Prostate gland (tissue), 2 donors: Measurements from ENCODE around the gene RRM1. TPM values are rescaled to one million over a fixed set of nuclear protein-coding genes. Genes with fewer than 3 reads are reported as not detected.

ENCODE experiments used
- DNase-seq: peaks from one replicate; pipeline ENCODE4 v3.0.0-alpha.2; 2019; ENCODE audit warnings: low spot score
- H3K27ac ChIP-seq, 2 donors: fragments of 200-600 bp; sonication (generic); 2 replicates each; pipeline ENCODE4 v1.5.1; 2017 to 2019
- H3K27me3 ChIP-seq: fragments of 200-600 bp; sonication (generic); replicated peaks from 2 replicates; pipeline ENCODE4 v1.5.1; 2019; ENCODE audit not compliant: insufficient read depth
- H3K36me3 ChIP-seq, 2 donors: fragments of 200-600 bp; sonication (generic); 1 replicate in 1 of 2; 2 replicates in 1 of 2; pipeline versions ENCODE4 v1.5.1 to v1.8.1; 2017 to 2019
- H3K4me1 ChIP-seq: fragments of 200-600 bp; sonication (generic); replicated peaks from 2 replicates; pipeline ENCODE4 v1.5.1; 2019
- H3K4me3 ChIP-seq, 2 donors: fragments of 200-600 bp; sonication (generic); 2 replicates each; pipeline ENCODE4 v1.5.1; 2017 to 2019
- H3K9me3 ChIP-seq: fragments of 200-600 bp; sonication (generic); 2 replicates; pipeline ENCODE4 v1.5.1; 2017
- POLR2A ChIP-seq: fragments of 450-650 bp; IDR thresholded peaks from one replicate; pipeline ENCODE4 v1.6.1; 2016; ENCODE audit warnings: antibody characterized with exemption, mild to moderate bottlenecking
- POLR2AphosphoS5 ChIP-seq: sonication (generic); formaldehyde crosslinking; IDR thresholded peaks from one replicate; pipeline ENCODE4 v1.6.1; 2017; ENCODE audit warnings: antibody characterized with exemption
- WGBS: methylation state at CpG from one replicate; pipeline ENCODE4 v1.1.5; 2018; 5-methylcytosine and 5-hydroxymethylcytosine counted together
- intact Hi-C: fragments of 100-400 bp; cut with DNase I; formaldehyde crosslinking; loops from one replicate; pipeline ENCODE4 v1.14.2; 2022
- total RNA-seq, 2 donors: library from RNA; depleted of rRNA; stranded (reverse); fragments of >200 nt; gene quantifications; one replicate each; pipeline ENCODE4 v1.1.0, GENCODE V29; 2016
- TF ChIP-seq, protein P1 (sequence below), 4 experiments: fragments of 200-600 bp in 2 of 4; fragments of 450-650 bp in 2 of 4; sonication (generic) in 2 of 4; IDR thresholded peaks; 1 replicate in 3 of 4; 2 replicates in 1 of 4; pipeline ENCODE4 v1.5.1; 2016 to 2019; ENCODE audit warnings: antibody characterized with exemption in 4 of 4, mild to moderate bottlenecking in 2 of 4, moderate library complexity in 2 of 4

RRM1 gene
- total RNA-seq, 2 donors from 2014 or later: 32.6 to 61.8 TPM

DNA sequence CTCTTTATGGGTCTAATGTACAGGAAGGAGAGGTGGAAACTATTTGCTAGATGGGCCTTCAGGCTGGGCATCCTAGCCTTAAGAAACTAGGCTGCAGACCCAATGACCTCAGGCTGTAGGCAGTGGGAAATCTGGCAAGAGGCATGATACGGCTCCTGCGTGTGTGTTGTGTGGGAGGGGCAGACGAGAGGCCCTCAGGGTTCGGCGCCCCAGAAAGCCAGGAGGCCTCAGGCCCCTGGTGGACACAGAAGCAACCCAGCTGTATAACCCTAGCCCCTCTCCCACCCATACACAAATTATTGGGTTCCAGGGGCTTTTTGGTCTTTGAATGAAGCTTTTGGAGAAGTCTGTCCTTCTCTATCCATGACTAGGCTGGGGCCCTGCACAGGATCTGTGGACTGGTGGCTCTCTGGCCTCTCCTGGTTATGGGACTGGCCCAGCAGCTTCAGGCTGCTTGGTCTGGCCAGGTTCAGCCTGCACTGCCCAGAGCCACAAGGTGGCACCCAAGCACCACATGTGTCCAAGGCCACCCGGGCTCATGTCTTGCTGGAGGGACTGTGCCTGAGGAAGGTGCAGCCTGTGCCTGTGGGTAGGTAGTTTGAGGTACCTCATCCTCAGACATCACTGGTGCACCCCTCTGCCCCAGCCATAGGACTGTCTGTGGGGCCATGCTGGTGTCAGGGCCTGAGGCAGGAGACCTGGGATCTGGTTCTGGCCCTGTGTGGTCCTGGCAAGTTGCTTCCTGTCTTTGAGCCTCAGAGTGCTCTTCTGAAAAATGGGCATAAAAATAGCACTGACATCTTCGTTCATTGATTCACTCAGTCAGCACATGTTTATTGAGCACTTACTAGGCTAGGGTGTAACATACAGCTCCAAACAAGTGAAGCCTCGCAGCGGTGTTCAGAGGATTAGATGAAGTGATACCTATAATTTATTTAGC lies 87.5 kb downstream of the RRM1 start:
- no peaks in the 10 kb centered on the region for H3K9me3 ChIP-seq
- no peaks in the 10 kb centered on the region for H3K36me3 ChIP-seq
- peak; percentile 60 for DNase-seq
- H3K4me1 ChIP-seq: no peaks in the 10 kb centered on the region
- no peak overlapping the region for H3K4me3 ChIP-seq
- intact Hi-C loops: loop anchor here (10.0 kb wide), 1 partner anchor 423 kb away; the partner anchor contains the start of gene TRIM68
- no peak for TF ChIP-seq POLR2A
- TF ChIP-seq POLR2AphosphoS5: no peak
- TF ChIP-seq, protein P1, sequence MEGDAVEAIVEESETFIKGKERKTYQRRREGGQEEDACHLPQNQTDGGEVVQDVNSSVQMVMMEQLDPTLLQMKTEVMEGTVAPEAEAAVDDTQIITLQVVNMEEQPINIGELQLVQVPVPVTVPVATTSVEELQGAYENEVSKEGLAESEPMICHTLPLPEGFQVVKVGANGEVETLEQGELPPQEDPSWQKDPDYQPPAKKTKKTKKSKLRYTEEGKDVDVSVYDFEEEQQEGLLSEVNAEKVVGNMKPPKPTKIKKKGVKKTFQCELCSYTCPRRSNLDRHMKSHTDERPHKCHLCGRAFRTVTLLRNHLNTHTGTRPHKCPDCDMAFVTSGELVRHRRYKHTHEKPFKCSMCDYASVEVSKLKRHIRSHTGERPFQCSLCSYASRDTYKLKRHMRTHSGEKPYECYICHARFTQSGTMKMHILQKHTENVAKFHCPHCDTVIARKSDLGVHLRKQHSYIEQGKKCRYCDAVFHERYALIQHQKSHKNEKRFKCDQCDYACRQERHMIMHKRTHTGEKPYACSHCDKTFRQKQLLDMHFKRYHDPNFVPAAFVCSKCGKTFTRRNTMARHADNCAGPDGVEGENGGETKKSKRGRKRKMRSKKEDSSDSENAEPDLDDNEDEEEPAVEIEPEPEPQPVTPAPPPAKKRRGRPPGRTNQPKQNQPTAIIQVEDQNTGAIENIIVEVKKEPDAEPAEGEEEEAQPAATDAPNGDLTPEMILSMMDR (IDR thresholded peaks at IDR 0.05): peak; percentile 28 to 76 (median 66)
- no peak overlapping the region for H3K27ac ChIP-seq
- H3K27me3 ChIP-seq: no peaks in the 10 kb centered on the region
- WGBS: 65% methylated on average over 9 of the region's 9 CpGs

- Histone ChIP-seq H3K4me1 (peaks cover 3% of the 10 kb centered on the region), H3K36me3 (no peaks in the 10 kb centered on the region), H3K27me3 (no peaks in the 10 kb centered on the region), H3K4me3 (no peak overlapping the region), H3K27ac (no peak overlapping the region), H3K9me3 (no peaks in the 10 kb centered on the region)
- no peak for DNase-seq
- TF ChIP-seq POLR2AphosphoS5: no peak
- no peak for TF ChIP-seq POLR2A
- TF ChIP-seq, protein P1 (IDR thresholded peaks at IDR 0.05): no peak
- WGBS: 94% methylated on average over 14 of the region's 14 CpGs
- intact Hi-C loops: loop anchor here (10.0 kb wide), 1 partner anchor 421 kb away; the partner anchor contains the start of gene TRIM68
These were observed 88.9 kb downstream of the RRM1 start for GRCh38 chr11:4183410-4184057.

DNA sequence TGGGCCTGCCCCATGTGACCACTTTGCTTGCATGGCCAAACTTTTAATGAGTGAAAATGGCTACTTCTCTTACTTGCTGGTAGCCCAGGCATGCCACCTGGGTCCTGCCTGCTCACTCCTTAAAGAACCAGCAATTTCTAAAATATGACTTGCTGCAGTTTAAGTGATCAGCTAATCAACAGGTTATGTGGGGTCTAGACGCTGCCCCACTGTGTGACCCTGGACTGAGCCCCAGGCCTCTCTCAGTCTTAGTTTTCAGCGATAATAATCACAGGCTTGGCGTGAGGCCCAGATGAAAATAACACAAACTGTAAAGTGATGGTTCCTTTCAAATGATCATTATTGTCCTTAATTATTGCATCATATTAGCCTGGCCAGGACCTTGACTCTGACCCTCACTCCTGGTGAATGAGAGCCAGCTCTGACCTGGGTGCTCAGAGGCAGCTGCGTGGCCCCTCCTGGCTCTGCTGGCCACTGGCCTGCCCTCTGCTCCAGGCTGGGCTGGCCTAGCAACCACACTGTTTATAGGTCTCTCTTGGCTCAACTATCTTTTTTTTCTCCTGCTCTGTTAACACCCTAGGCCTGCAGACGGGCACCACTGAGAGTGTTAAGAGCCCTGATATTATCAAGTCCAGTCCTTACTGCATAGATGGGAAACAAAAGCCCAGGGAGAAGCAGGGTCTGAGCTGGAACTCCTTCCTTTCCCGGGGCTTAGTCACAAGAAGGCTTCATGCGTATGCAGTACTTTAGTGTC lies 89.7 kb downstream of the RRM1 start:
- H3K36me3 ChIP-seq: no peaks in the 10 kb centered on the region
- H3K4me1 ChIP-seq: peaks cover 3% of the 10 kb centered on the region
- intact Hi-C loops: loop anchor here (10.0 kb wide), 1 partner anchor 420 kb away; the partner anchor contains the start of gene TRIM68
- DNase-seq: no peak
- H3K9me3 ChIP-seq: no peaks in the 10 kb centered on the region
- H3K4me3 ChIP-seq: no peak overlapping the region
- TF ChIP-seq POLR2AphosphoS5 (no peak), POLR2A (no peak)
- TF ChIP-seq, protein P1 (IDR thresholded peaks at IDR 0.05): no peak
- WGBS: 47% methylated on average over 7 of the region's 7 CpGs
- H3K27me3 ChIP-seq: no peaks in the 10 kb centered on the region
- H3K27ac ChIP-seq: no peak overlapping the region

GRCh38 chr11:4185561-4185960 lies 91.0 kb downstream of the RRM1 start:
- peaks cover 3% of the 10 kb centered on the region for H3K4me1 ChIP-seq
- 75% methylated on average over 3 of the region's 3 CpGs for WGBS
- no peaks in the 10 kb centered on the region for H3K36me3 ChIP-seq
- no peaks in the 10 kb centered on the region for H3K27me3 ChIP-seq
- no peak for DNase-seq
- H3K27ac ChIP-seq: no peak overlapping the region
- TF ChIP-seq POLR2A: no peak
- intact Hi-C loops: loop anchor here (5.0 to 10.0 kb wide), 3 partner anchors 419 to 817 kb away; partner anchors contain the start of gene TRIM68
- no peaks in the 10 kb centered on the region for H3K9me3 ChIP-seq
- no peak overlapping the region for H3K4me3 ChIP-seq
